Measurements from ENCODE around the gene CABP2. TPM values are rescaled to one million over a fixed set of nuclear protein-coding genes. Genes with fewer than 3 reads are reported as not detected.

The CABP2 gene
- total and polyA plus RNA-seq, 2 donors, result not detected

GRCh38 chr11:67508486-67509121, 14.6 kb downstream of the CABP2 start:
- Histone ChIP-seq H3K36me3 (ENCODE audit: insufficient read depth) (no peaks in the 10 kb centered on the region), H3K27ac (ENCODE audit: low read depth) (peak overlapping the region; percentile 89), H3K4me1 (ENCODE audit: insufficient read depth) (no peaks in the 10 kb centered on the region), H3K4me3 (ENCODE audit: low read depth, low read length) (peak overlapping the region; percentile 44)
- under 1% methylated on average over 57 of the region's 57 CpGs for WGBS
- peak; percentile 90 for DNase-seq (ENCODE audit: extremely low spot score)

- peak within 1 kb of the TSS; percentile 50 for H3K4me3 ChIP-seq (ENCODE audit: low read depth, low read length)
- H3K36me3 ChIP-seq (ENCODE audit: insufficient read depth), result no peaks in the 10 kb centered on the region
- H3K4me1 ChIP-seq (ENCODE audit: insufficient read depth), result no peaks in the 10 kb centered on the region
- peak within 1 kb of the TSS; percentile 89 for H3K27ac ChIP-seq (ENCODE audit: low read depth)
- DNase-seq (ENCODE audit: extremely low spot score), result peak; percentile 94
- WGBS, result under 1% methylated on average over 57 of the region's 57 CpGs
Measured at GRCh38 chr11:67507864-67508485, 15.3 kb downstream of the CABP2 start, which contains the start of gene CDK2AP2. CDK2AP2 (minus strand) TSS chr11:67508162; CDS start chr11:67508082, 80 bp downstream.

GRCh38 chr11:67507242-67507863, 15.9 kb downstream of the CABP2 start:
- Histone ChIP-seq H3K27ac (ENCODE audit: low read depth) (peak overlapping the region; percentile 64), H3K36me3 (ENCODE audit: insufficient read depth) (no peaks in the 10 kb centered on the region), H3K4me1 (ENCODE audit: insufficient read depth) (no peaks in the 10 kb centered on the region), H3K4me3 (ENCODE audit: low read depth, low read length) (peak overlapping the region; percentile 50)
- WGBS, result 31% methylated on average over 33 of the region's 33 CpGs
- no peak for DNase-seq (ENCODE audit: extremely low spot score)

GRCh38 chr11:67506426-67507051, 16.7 kb downstream of the CABP2 start:
- Histone ChIP-seq H3K4me3 (ENCODE audit: low read depth, low read length) (no peak overlapping the region), H3K4me1 (ENCODE audit: insufficient read depth) (no peaks in the 10 kb centered on the region), H3K27ac (ENCODE audit: low read depth) (no peak overlapping the region), H3K36me3 (ENCODE audit: insufficient read depth) (no peaks in the 10 kb centered on the region)
- no peak for DNase-seq (ENCODE audit: extremely low spot score)
- WGBS, result 87% methylated on average over 16 of the region's 16 CpGs

GRCh38 chr11:67505605-67506396, 17.4 kb downstream of the CABP2 start:
- 15% methylated on average over 17 of the region's 17 CpGs for WGBS
- no peak overlapping the region for H3K4me3 ChIP-seq (ENCODE audit: low read depth, low read length)
- no peaks in the 10 kb centered on the region for H3K36me3 ChIP-seq (ENCODE audit: insufficient read depth)
- DNase-seq (ENCODE audit: extremely low spot score), result peak; percentile 43
- H3K27ac ChIP-seq (ENCODE audit: low read depth), result peak overlapping the region; percentile 90
- H3K4me1 ChIP-seq (ENCODE audit: insufficient read depth), result no peaks in the 10 kb centered on the region

GRCh38 chr11:67504950-67505581, 18.2 kb downstream of the CABP2 start, which contains the start of gene PITPNM1:
PITPNM1 (minus strand) TSS chr11:67505363; CDS start chr11:67504180, 1,183 bp downstream.
- Histone ChIP-seq H3K27ac (ENCODE audit: low read depth) (peak within 1 kb of the TSS; percentile 91), H3K4me1 (ENCODE audit: insufficient read depth) (no peaks in the 10 kb centered on the region), H3K36me3 (ENCODE audit: insufficient read depth) (no peaks in the 10 kb centered on the region), H3K4me3 (ENCODE audit: low read depth, low read length) (peak within 1 kb of the TSS; percentile 57)
- no peak for DNase-seq (ENCODE audit: extremely low spot score)
- WGBS, result under 1% methylated on average over 58 of the region's 58 CpGs

GRCh38 chr11:67504005-67504949, 19.0 kb downstream of the CABP2 start:
- peak overlapping the region; percentile 91 for H3K27ac ChIP-seq (ENCODE audit: low read depth)
- no peak for DNase-seq (ENCODE audit: extremely low spot score)
- H3K4me1 ChIP-seq (ENCODE audit: insufficient read depth), result no peaks in the 10 kb centered on the region
- H3K36me3 ChIP-seq (ENCODE audit: insufficient read depth), result no peaks in the 10 kb centered on the region
- WGBS, result 2% methylated on average over 101 of the region's 101 CpGs
- peak overlapping the region; percentile 57 for H3K4me3 ChIP-seq (ENCODE audit: low read depth, low read length)

GRCh38 chr11:67503119-67504004, 19.9 kb downstream of the CABP2 start:
- 77% methylated on average over 19 of the region's 19 CpGs for WGBS
- H3K27ac ChIP-seq (ENCODE audit: low read depth), result no peak overlapping the region
- no peaks in the 10 kb centered on the region for H3K36me3 ChIP-seq (ENCODE audit: insufficient read depth)
- H3K4me1 ChIP-seq (ENCODE audit: insufficient read depth), result no peaks in the 10 kb centered on the region
- peak overlapping the region; percentile 57 for H3K4me3 ChIP-seq (ENCODE audit: low read depth, low read length)
- DNase-seq (ENCODE audit: extremely low spot score), result no peak

GRCh38 chr11:67502328-67502979, 20.8 kb downstream of the CABP2 start:
- DNase-seq (ENCODE audit: extremely low spot score), result no peak
- Histone ChIP-seq H3K4me3 (ENCODE audit: low read depth, low read length) (no peak overlapping the region), H3K36me3 (ENCODE audit: insufficient read depth) (no peaks in the 10 kb centered on the region), H3K4me1 (ENCODE audit: insufficient read depth) (no peaks in the 10 kb centered on the region), H3K27ac (ENCODE audit: low read depth) (no peak overlapping the region)
- WGBS, result 96% methylated on average over 18 of the region's 18 CpGs

- no peaks in the 10 kb centered on the region for H3K4me1 ChIP-seq (ENCODE audit: insufficient read depth)
- H3K36me3 ChIP-seq (ENCODE audit: insufficient read depth), result no peaks in the 10 kb centered on the region
- no peak overlapping the region for H3K27ac ChIP-seq (ENCODE audit: low read depth)
- no peak for DNase-seq (ENCODE audit: extremely low spot score)
- no peak overlapping the region for H3K4me3 ChIP-seq (ENCODE audit: low read depth, low read length)
- 97% methylated on average over 18 of the region's 18 CpGs for whole genome bisulfite sequencing
Measured at GRCh38 chr11:67501854-67502253, 21.4 kb downstream of the CABP2 start.

All from urinary bladder (tissue), 4 donors.